Measurements from ENCODE around the gene HHIPL1. TPM values are rescaled to one million over a fixed set of nuclear protein-coding genes. Genes with fewer than 3 reads are reported as not detected.

Gene HHIPL1
- total RNA-seq, 1 donor from 2014 or later, result 2.5 TPM

DNA sequence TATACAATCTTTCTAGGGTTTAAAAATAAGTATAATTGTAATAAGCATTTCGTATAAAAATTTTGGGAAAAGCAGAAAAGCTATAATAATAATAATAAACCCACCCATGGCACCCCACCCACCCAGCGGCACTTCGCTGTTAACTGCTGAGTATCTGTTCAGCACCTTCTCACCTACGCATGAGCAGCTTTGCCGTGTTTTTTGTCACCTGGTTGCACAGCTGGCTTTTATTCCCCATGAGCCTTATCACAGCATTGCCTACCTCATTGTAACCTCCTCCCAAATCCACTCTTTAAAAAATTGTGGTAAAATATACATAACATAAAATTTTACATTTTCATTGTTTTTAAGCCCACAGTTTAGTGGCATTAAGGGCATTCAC, 73.9 kb downstream of the HHIPL1 start:
- no peak overlapping the region for H3K27ac Mint-ChIP-seq (ENCODE audit: unreplicated experiment)
- DNase-seq (ENCODE audit: low read depth, low spot score), result no peak
- H3K4me1 Mint-ChIP-seq, result no peaks in the 10 kb centered on the region
- peaks cover 2% of the 10 kb centered on the region for H3K9me3 Mint-ChIP-seq
- no peaks in the 10 kb centered on the region for H3K36me3 Mint-ChIP-seq (ENCODE audit: low read depth)
- no peak overlapping the region for H3K4me3 Mint-ChIP-seq
- TF ChIP-seq CTCF (conservative IDR thresholded peaks at IDR 0.05), result no peak
- peaks cover 2% of the 10 kb centered on the region for H3K27me3 Mint-ChIP-seq (ENCODE audit: low read depth)

- H3K27me3 Mint-ChIP-seq (ENCODE audit: low read depth), result no peaks in the 10 kb centered on the region
- H3K27ac Mint-ChIP-seq (ENCODE audit: unreplicated experiment), result no peak overlapping the region
- no peaks in the 10 kb centered on the region for H3K4me1 Mint-ChIP-seq
- no peaks in the 10 kb centered on the region for H3K36me3 Mint-ChIP-seq (ENCODE audit: low read depth)
- H3K9me3 Mint-ChIP-seq, result no peaks in the 10 kb centered on the region
- no peak for DNase-seq (ENCODE audit: low read depth, low spot score)
- no peak for TF ChIP-seq CTCF (conservative IDR thresholded peaks at IDR 0.05)
- H3K4me3 Mint-ChIP-seq, result no peak overlapping the region
These were observed 76.2 kb downstream of the HHIPL1 start for GRCh38 chr14:99720941-99721791.

GRCh38 chr14:99721792-99722516, 77.0 kb downstream of the HHIPL1 start:
- no peak overlapping the region for H3K4me3 Mint-ChIP-seq
- no peak for TF ChIP-seq CTCF (conservative IDR thresholded peaks at IDR 0.05)
- no peaks in the 10 kb centered on the region for H3K36me3 Mint-ChIP-seq (ENCODE audit: low read depth)
- no peak for DNase-seq (ENCODE audit: low read depth, low spot score)
- no peaks in the 10 kb centered on the region for H3K9me3 Mint-ChIP-seq
- H3K27me3 Mint-ChIP-seq (ENCODE audit: low read depth), result no peaks in the 10 kb centered on the region
- no peak overlapping the region for H3K27ac Mint-ChIP-seq (ENCODE audit: unreplicated experiment)
- no peaks in the 10 kb centered on the region for H3K4me1 Mint-ChIP-seq

DNA sequence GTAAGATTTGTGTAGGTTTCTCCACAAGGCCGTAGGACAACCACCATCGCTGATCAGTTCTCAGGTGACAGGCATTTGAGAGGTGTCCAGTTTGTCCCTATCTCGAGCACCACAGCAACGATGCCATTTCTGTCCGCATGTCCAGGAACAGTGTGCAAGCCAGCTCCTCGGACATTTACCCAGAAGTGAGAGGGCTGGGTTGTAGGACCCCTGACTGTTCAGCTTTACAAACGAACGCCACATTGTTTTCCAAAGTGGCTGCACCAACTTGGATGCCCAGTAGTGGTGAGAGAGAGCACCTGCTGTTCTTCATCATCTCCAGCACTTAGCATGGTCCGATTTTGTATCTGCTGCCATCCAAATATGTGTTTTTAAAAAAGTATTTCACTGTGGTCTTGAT, 77.8 kb downstream of the HHIPL1 start:
- no peak for DNase-seq (ENCODE audit: low read depth, low spot score)
- Mint-ChIP-seq H3K27ac (ENCODE audit: unreplicated experiment) (no peak overlapping the region), H3K36me3 (ENCODE audit: low read depth) (no peaks in the 10 kb centered on the region), H3K27me3 (ENCODE audit: low read depth) (no peaks in the 10 kb centered on the region), H3K9me3 (no peaks in the 10 kb centered on the region), H3K4me3 (no peak overlapping the region), H3K4me1 (no peaks in the 10 kb centered on the region)
- no peak for TF ChIP-seq CTCF (conservative IDR thresholded peaks at IDR 0.05)

DNA sequence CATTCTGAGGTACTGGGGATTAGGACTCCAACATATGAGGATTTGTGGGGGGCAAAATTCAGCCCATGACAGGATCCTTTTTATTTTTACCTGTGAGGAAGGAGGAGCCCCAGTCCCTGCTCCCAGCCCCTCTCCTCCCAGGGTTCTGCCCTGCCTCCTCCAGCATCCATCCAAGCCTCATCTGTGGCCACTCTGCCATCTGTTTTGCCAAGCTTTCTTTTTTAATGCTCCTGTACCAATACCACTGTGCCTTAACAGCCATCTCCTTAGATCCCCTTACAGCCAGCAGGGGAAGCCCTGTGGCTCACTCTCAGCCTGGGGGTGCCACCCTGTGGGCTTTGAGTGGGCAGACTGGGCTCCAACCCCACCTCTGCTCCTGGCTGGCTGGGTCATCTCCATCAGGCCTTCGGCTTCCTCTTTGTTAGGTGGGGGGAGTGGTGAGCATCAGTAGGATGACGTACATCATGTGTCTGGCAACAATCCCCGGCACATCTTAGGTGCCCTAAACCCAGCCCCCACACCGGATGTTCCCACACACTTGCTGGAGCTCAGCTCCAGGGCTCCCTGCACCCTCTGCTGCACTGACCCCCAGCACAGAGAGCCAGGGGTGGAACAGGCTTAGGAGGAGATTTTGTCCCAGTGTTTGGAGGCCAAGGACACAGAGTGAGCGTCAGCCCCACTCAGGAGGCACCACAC, 79.4 kb downstream of the HHIPL1 start:
- H3K4me3 Mint-ChIP-seq, result no peak overlapping the region
- no peaks in the 10 kb centered on the region for H3K27me3 Mint-ChIP-seq (ENCODE audit: low read depth)
- no peak for TF ChIP-seq CTCF (conservative IDR thresholded peaks at IDR 0.05)
- H3K36me3 Mint-ChIP-seq (ENCODE audit: low read depth), result no peaks in the 10 kb centered on the region
- H3K9me3 Mint-ChIP-seq, result no peaks in the 10 kb centered on the region
- no peak for DNase-seq (ENCODE audit: low read depth, low spot score)
- H3K4me1 Mint-ChIP-seq, result no peaks in the 10 kb centered on the region
- H3K27ac Mint-ChIP-seq (ENCODE audit: unreplicated experiment), result peak overlapping the region; percentile 60
